Glomerular visceral epithelial cell (primary cell): ENCODE data around the gene CCDC60.

Experiments used
- DNase-seq: peaks from one replicate; pipeline ENCODE4 v3.0.0-alpha.2; 2016; ENCODE audit errors: extremely low spot score

CCDC60 gene

DNA sequence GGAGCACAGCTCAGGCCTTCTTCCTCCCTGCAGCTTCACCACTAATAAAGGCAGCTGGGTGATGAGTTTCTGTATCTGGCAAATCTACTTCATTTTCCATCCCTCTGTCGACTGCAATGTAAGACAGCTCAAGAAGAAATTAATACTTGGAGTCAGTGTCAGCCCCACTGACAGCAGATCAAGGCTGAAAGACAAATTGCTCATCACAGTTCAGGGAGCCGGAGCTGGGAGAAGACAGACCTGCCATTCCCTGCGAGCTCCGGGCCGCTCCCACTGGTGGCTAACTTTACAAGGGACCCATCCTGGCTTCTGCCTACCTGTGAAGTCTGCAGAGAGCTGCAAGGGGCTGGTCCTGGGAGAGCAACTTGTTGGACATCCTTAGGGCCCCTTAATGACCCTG, 49.8 kb downstream of the CCDC60 start:
- DNase-seq: no peak

DNA sequence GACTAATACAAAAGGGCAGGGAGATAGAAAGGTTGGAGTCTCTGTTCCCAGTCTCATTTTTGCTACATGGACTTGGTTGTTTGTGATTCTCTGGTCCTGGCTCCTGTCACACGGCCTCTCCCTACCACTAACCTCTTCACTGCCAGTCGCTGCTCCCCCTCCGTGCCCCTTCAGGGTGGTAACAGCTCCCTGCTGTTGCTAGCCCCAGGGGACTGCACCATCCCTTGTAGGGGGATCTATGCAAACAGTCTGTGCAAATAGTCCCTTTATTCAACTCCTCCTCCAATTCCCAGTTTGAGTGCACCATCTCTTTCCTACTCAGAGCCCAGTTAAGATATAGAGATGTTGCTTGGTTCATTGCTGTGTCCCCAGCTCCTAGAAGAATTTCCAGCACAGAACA, 51.1 kb downstream of the CCDC60 start:
- no peak for DNase-seq

DNA sequence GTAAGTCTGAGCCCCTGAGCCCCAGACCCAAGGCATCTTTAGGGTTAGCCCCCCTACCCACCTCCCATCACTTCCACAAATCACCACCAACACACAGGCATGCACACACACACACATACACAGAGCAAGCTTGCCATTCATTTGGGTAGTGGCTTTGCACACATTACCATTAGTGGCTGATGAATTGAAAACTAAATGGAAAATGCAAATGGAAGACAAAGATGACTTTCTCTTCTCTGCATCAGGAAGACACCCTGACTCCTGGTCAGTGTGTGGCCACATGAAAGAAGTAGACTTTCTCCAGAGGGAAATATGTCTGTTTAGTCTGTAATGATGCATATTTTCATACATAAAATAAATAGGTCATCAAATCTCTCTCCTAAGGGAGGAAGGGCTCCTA, 55.2 kb downstream of the CCDC60 start:
- DNase-seq: no peak

DNA sequence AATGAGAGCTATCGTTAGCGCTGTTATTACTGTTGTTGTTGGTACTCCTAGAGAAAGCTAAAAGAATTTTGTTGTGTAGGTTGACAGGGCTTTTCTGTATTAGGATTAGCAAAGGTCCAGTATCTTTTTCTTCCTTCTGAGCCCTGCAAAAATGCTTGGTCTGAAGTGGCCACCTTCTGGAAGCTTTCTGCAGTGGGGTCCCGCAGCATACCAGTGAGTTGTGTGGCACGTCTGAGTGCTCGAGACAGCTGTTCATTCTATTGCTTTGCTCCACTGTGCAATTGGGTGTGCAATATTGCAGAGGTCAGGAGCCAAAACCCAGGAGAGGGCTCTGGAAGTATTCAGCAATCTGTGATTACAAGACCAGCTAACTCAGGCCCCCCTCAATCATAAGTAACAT, 57.1 kb downstream of the CCDC60 start:
- no peak for DNase-seq

DNA sequence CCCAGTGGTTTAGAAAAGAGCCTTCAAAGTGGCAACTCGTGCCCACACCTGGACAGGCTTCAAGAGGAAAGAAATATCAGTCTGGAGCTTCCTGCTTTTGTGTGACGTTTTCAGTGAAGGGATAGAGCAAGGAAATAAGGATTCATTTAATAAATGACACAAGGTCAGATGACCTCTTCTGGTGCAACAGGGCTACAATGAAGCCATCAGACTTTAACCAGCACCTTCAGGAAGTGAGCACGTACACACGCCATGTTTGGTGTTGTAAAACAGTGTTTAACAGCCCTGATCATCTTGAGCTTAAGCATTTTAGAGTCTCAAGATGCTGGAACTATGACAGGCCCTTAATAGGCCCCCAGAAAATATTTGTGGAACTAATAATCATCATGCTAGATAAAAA, 59.1 kb downstream of the CCDC60 start:
- no peak for DNase-seq

DNA sequence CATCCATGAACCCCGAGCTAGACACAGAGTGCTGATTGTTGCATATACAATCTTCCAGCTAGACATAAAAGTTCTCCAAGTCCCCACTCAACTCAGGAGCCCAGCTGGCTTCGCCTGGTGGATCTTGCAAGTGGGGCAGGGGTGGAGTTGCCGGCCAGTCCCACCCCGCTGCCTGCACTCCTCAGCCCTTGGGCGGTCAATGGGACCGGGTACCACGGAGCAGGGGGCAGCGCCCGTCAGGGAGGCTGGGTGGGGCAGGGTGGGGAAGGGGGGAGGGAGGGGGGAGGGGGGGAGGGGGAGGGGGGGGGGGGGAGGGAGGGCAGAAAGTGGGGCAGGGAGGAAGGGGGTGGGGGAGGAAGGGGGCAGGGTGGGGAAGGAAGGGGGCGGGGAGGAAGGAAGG, 63.0 kb downstream of the CCDC60 start:
- no peak for DNase-seq

DNA sequence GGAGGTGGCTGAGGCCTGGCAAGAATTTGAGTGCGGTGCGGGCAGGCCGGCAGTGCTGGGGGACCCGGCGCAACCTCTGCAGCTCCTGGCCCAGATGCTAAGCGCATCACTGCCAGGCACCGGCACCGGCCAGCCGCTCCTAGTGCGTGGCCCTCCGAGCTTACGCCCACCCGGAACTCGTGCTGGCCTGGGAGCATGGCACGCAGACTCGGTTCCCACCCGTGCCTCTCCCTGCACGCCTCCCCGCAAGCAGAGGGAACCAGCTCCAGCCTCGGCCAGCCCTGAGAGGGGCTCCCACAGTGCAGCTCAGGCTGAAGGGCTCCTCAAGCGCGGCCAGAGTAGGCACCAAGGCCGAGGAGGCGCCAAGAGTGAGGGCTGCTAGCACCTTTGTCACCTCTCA, 63.7 kb downstream of the CCDC60 start:
- no peak for DNase-seq

DNA sequence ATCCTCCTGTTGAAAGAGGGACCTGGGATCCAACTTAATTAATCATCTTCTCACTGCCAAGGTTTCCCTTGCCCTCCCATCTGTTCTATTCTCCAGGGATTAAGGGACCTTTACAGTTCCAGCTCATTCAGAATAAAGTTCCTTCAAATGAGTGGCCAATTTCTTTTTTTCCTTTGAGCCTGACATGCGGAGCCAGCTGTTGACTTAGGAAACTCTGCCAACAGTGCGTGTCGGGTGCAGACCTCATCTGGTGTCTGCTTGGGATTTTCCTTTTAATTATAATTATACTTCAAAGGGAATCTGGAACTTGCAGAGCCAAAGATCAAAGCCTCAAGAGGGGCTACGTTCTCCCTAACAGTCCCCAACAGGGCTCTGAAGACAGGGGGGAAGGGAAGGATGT, 64.8 kb downstream of the CCDC60 start:
- no peak for DNase-seq

DNA sequence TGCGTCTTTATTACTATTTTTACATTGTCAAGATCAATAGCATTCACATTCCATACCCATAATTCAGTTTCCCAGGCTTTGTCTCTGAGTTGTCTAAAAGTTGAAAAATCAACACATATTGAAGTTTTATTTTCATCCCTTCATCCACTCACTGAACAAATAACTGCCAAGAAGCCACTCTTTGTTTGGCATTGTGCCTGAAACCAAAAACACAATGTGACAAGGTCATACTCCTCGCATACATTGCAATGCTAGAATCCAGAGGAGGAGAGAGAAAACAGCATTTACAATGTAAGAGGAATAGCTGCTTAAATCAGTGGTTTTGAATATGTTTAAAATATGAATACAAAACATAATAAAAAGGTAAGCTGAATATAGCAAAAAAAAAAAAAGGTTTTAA, 71.8 kb downstream of the CCDC60 start:
- DNase-seq: no peak

DNA sequence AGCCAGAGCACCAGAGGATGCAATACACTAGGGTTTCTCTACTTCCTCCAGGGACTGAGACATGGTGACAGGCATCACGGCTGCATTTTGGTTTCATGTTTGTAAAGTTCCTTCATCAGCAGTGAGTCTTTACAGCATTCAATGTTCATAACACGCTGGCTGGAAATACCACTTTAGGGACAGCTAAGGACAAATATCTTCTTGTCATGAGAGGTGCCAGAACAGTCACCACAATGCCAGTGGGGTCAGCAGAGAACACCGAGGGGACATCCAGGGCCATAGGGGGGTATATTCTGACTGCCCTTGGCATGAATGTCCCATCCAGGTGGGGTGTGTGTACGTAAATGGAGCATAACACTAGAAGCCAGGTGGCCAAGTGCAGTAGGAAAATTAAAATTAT, 72.3 kb downstream of the CCDC60 start:
- no peak for DNase-seq

DNA sequence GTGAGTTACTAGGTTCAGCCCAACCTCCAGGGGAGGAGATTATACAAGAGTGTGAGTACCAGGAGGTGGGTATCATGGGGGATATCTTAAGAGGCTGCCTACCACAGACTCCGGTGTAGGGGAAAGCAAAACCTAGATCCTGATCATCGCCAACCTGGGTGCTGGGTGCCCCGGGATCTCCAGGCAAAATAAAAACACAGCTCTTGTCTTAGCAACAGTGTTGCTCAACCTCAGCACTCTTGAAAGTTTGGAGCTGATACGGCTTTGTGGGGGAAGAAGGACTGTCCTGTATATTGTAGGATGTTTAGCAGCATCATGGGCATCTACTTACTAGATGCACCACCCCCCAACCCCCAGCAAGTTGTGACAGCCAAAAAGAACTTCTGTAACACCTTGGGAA, 74.5 kb downstream of the CCDC60 start:
- no peak for DNase-seq

DNA sequence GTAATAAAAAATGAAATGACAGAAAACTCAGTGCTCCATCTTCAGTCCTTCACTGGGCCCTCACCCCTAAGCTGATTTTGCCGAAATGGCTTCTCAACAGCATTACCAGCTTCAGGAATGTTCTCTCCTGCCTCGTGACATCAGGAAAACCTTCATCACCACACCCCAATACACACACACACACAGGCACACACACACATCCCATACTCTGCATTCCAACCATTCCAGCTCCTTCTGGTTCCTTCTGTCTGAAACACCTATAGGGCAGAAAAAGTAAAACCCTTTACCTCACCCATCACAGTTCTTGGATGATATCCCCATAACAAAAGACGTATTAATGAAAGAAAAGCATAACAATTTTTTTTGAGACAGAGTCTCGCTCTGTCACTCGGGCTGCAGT, 75.9 kb downstream of the CCDC60 start:
- DNase-seq: no peak

DNA sequence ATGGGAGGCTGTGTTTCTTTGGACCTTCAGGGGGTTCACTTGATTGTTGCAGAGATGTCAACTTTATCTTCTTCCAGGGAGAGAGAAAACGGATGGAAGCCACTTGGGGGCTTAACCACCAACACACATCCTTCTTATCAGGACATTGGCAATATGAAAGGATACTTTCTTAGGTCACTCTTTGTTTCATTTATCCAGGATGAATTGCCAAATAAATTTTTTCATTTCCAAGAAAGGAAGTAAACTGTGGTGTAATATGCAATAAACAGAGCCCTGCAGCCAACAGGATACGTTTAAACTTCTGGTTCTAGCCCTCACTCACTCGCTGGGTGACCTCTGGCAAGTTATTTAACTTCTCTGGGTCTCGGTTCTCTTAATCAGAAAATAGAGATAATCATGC, 77.8 kb downstream of the CCDC60 start:
- DNase-seq: no peak

DNA sequence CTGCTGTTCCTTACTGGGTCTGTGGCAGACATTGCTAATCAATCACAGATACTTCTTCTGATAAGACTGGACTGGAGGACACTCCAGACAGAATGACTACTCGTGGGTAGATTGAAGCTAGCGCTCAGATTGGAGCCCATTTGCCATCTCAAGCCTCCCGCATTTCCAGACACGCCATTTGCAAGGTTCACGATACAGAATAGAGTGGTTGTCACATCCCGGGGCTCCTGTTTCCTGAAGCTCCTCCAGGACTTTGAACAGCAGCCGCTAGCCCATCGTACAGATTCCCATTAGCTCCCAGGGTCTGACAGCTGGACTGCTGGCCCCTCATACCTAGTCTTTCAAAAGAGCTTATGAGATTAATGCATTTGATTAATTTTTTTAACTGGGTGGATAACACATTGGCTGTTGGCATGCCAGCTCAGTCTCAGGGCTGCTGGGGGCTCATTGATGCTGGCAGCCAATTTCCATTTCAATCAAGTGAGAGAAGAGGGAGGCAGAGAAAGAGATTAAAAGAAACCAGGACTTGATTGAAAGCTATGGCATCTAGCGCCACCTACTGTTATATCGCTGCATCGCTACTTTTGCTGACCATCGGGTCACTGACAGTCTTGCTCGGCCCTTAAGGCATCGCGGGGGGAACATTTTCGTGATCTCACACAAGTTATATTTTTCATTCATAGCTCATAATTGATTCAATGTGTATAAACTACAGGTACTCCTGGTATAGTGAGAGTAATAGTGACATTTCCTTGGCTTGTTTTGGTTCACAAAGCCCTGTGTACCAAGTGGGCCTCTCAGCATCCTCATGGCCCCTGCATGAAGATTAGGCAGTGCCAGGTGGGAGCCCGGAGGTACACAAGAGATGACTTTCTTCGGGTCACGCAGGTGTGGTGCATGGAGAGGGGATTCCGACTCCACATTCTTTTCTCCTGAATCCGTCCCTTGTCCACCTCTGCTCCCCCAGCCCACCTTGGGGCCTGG, 78.6 kb downstream of the CCDC60 start:
- DNase-seq: peak; percentile 52

DNA sequence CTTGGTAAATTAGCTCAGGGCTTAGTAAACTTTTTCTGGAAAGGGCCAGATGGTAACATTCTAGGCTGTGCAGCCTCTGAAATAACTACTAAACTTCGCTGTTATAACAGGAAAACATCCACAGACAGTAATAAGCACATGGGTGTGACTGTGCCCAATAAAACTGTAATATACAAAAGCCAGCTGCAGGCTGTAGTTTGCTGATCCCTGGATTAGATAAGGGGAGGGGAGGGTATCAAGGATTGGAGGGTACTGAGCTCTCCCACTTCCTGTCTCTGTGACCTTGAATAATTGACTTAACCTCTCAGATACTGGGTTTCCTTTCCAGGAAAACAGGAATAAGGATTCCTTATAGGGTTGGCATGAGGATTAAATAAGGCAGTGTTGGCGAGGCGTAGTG, 81.2 kb downstream of the CCDC60 start:
- DNase-seq: no peak

DNA sequence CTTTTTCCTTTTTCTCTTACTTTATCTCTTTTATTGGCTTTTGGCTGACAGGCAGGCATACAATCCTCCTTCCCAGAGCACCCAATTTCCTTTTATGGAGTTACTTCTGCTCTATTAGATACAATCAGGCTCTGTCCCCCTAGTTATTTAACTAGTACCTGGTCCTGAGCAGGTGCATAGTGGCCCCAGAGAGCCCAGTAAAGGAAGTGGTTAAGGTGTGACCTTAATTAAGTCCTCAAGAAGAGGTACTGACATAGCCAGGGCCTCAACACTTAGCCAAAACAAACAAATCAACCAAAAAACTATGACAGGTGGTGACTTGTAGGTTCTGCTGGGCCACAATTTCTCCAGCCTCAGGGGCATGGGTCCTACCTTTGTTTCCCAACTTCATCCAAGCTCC, 82.9 kb downstream of the CCDC60 start:
- no peak for DNase-seq

DNA sequence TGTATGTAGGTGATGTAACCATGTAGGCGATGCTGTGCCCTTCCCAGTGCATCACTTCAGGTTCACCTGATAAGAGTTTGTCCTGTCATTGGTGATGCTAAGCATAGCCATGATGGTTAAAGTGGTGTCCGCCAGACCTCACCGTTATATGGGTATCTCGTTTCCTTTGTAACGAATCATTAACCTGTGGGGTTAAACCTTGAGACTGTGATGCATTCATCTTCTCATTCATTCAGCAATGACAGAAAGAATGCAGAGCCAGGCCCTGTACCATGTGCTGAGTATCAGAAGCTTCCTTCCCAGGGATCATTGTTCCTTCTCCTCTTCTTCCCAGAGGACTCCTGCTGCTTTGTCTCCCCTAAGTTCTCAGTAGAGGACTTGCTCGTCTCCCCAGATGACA, 84.9 kb downstream of the CCDC60 start:
- DNase-seq: no peak

DNA sequence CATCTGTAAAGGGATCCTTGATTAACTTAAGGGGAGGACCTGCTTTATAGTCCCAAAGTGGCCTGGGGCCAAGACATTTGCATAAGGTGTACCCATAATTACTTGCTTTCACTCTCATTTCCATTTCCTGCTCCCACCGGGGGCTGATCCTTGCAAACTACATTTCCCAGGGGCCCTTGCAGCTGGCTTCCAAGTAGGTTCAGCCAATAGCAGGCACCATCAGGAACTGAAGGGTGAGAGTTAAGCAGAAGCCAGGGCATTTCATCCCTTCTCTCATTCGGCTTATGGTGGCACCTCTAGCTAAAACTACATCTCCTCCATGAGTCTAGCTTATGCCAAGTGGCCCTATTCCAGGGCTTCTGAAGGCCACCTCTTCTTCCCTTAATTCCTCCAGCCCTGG, 88.8 kb downstream of the CCDC60 start:
- DNase-seq: no peak

DNA sequence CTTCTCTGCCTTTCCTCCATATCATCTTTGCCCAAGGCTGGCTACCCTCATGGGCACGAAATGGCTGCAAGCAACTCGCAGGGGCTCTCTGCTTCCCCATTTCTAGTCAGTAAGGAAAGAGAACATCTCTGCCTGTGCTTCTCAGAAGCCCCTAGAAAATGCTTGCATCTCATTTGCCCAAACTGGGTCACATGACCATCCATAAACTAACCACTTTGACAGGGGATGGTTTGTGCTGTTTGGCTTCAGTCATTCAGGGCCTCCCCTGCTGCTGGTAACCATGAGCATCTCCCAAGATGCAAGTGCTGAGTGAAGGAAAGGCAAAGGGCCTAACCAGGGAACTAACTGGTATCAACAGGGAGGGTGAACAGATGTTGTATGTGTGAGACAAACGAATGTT, 91.1 kb downstream of the CCDC60 start:
- no peak for DNase-seq

DNA sequence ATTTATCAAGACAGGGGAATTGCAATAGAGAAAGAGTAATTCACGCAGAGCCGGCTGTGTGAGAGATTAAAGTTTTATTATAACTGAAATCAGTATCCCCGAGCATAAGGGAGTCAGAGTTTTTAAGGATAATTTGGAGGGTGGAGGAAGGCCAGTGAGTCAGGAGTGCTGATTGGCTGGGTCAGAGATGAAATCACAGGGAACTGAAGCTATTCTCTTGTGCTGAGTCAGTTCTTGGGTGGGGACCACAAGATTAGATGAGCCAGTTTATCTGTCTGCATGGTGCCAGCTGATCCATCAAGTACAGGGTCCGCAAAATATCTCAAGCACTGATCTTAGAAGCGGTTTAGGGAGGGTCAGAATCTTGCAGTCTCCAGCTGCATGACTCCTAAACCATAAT, 96.6 kb downstream of the CCDC60 start:
- DNase-seq: no peak

DNA sequence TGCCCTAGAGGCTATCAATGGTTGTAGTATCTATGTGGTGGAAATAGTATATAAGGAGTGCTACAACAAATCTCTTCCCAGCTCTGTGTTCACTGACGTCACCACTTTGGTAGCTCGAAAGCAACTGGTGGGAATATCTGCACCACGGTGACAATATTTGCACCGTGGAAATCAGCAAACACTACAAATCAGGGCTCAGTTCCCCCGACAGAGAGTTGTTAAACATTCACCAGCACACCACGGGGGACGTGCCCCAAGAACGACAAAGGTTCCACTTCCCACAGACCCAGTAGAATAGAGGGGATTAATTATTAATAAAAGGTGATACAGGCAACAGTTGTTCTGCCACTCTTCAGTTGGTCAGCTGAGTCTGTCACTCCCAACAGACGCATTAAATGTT, 98.4 kb downstream of the CCDC60 start:
- DNase-seq: no peak

DNA sequence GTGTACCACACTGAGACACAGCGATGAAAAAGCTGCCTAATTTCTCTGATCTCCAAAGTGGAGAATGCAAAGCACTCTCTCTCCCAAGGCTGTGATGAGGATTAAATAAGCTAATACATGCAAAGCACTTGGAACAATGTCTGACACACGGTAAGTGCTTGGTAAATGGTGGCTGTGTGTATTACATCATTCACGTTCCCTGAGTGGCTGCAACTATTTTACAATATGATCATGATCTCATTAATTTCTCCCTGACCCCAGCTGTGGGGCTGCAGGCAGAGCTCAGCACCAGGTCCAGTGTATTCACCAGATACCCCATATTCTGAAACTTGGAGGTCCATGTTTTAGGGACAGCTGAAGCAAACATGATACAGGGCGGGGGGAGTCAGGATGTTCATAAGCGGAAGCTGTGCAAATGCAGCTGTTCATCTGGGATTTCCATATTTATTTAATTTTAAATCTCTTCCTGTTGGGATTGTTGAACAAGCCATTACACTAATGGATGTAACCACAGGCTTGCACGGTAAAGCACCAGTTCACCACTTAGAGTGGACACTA, 106.4 kb downstream of the CCDC60 start:
- DNase-seq: no peak

DNA sequence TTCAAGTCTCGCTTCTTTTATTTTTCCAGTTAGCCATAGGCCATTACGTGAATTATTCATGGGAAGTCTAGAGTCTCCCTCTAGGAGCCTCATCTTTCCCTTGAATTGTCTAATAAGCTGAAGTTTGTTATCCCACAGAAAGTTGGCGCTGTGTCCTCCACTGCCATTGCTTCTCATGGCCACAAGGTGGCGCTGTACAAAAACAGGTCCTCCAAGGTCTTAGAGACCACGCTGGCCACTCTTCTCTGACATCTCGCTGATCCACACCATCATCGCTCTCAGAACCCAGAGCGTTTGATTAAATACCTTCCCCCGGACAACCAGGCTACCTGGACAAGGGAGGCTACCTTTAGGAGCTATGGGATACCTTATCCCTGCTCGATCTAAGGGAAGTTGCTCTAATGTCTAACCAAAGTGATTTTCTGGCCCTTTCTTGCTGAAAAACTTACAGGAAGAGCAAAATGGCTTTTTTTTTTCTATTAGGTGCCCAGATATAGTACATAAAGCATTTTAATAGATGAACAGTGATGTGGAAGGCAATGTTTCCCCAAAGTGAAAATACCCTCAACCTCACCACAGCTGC, 110.0 kb downstream of the CCDC60 start:
- DNase-seq: peak; percentile 18
